ENCODE measurements around the gene TRABD. TPM values are rescaled to one million over a fixed set of nuclear protein-coding genes. Genes with fewer than 3 reads are reported as not detected.

TRABD gene
- total RNA-seq, 1 donor from 2014 or later, result 64.5 TPM

- DNase-seq (ENCODE audit: low spot score), result no peak
Observed at GRCh38 chr22:50238755-50239154, 53.0 kb downstream of the TRABD start.

- DNase-seq (ENCODE audit: low spot score), result no peak
Observed at GRCh38 chr22:50242406-50242949, 56.8 kb downstream of the TRABD start.

- no peak for DNase-seq (ENCODE audit: low spot score)
Observed at GRCh38 chr22:50243685-50244419, 58.1 kb downstream of the TRABD start.

- DNase-seq (ENCODE audit: low spot score), result peak; percentile 94
Observed at GRCh38 chr22:50244420-50245213, 58.9 kb downstream of the TRABD start, which contains the start of gene TUBGCP6. TSS of gene TUBGCP6 (minus strand) at chr22:50245023. CDS start at chr22:50244459, 564 bp downstream.

GRCh38 chr22:50245214-50246072 lies 59.7 kb downstream of the TRABD start:
- DNase-seq (ENCODE audit: low spot score), result no peak

- DNase-seq (ENCODE audit: low spot score), result no peak
Observed at GRCh38 chr22:50246242-50247175, 60.8 kb downstream of the TRABD start.

- DNase-seq (ENCODE audit: low spot score), result no peak
Observed at GRCh38 chr22:50247748-50248147, 62.0 kb downstream of the TRABD start.

- DNase-seq (ENCODE audit: low spot score), result no peak
Observed at GRCh38 chr22:50248196-50249081, 62.7 kb downstream of the TRABD start.

Other genes with a start within 250 kb of the TRABD start
- 75.0 TPM for gene PIM3, start 225.1 kb upstream of the TRABD start, total RNA-seq
- gene IL17REL, start 173.1 kb upstream of the TRABD start, total RNA-seq, result not detected
- gene TTLL8, start 127.6 kb upstream of the TRABD start, total RNA-seq, result not detected
- gene MLC1, start 100.5 kb upstream of the TRABD start, total RNA-seq, result 0.34 TPM
- 0.26 TPM for gene MOV10L1, start 95.9 kb upstream of the TRABD start, total RNA-seq
- 1.9 TPM for gene PANX2, start 15.2 kb upstream of the TRABD start, total RNA-seq
- 24.7 TPM for gene SELENOO, start 15.1 kb downstream of the TRABD start, total RNA-seq
- 57.2 TPM for gene TUBGCP6, start 59.1 kb downstream of the TRABD start, total RNA-seq
- 52.4 TPM for gene HDAC10, start 65.4 kb downstream of the TRABD start, total RNA-seq
- gene MAPK12, start 75.8 kb downstream of the TRABD start, total RNA-seq, result 14.1 TPM
- 15.4 TPM for gene MAPK11, start 84.5 kb downstream of the TRABD start, total RNA-seq
- gene PLXNB2, start 121.7 kb downstream of the TRABD start, total RNA-seq, result 443 TPM
- gene DENND6B, start 141.1 kb downstream of the TRABD start, total RNA-seq, result 21.4 TPM
- gene PPP6R2, start 157.4 kb downstream of the TRABD start, total RNA-seq, result 63.5 TPM

All from ureter (tissue), 1 donor.